Astrocyte (in vitro differentiated cells and primary cell): ENCODE data around the gene TSR3.

ENCODE experiments used
- EZH2 ChIP-seq: IDR thresholded peaks from 2 replicates; pipeline ENCODE4 v1.6.1; 2012; ENCODE audit warnings: mild to moderate bottlenecking, low read length, inconsistent platforms; ENCODE audit not compliant: insufficient read depth
- TF ChIP-seq, protein P1 (sequence below): IDR thresholded peaks from 2 replicates; pipeline ENCODE4 v1.5.1; 2011; ENCODE audit warnings: low read depth, mild to moderate bottlenecking, inconsistent platforms, low read length, moderate library complexity; ENCODE audit not compliant: insufficient read depth

DNA sequence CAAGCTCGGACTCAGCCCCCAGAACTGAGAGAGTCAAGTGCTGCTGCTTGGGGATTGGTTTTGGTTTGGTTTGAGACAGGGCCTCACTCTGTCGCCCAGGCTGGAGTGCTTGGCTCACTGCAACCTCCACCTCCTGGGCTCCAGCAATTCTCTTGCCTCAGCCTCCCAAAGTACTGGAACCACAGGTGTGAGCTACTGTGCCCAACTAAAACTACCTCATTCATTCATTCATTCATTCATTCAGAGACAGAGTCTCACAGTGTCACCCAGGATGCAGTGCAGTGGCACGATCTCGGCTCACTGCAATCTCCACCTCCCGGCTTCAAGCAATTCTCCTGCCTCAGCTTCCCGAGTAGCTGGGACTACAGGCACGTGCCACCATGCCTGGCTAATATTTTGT, 38.1 kb upstream of the TSR3 start:
- no peak for TF ChIP-seq EZH2
- TF ChIP-seq, protein P1, sequence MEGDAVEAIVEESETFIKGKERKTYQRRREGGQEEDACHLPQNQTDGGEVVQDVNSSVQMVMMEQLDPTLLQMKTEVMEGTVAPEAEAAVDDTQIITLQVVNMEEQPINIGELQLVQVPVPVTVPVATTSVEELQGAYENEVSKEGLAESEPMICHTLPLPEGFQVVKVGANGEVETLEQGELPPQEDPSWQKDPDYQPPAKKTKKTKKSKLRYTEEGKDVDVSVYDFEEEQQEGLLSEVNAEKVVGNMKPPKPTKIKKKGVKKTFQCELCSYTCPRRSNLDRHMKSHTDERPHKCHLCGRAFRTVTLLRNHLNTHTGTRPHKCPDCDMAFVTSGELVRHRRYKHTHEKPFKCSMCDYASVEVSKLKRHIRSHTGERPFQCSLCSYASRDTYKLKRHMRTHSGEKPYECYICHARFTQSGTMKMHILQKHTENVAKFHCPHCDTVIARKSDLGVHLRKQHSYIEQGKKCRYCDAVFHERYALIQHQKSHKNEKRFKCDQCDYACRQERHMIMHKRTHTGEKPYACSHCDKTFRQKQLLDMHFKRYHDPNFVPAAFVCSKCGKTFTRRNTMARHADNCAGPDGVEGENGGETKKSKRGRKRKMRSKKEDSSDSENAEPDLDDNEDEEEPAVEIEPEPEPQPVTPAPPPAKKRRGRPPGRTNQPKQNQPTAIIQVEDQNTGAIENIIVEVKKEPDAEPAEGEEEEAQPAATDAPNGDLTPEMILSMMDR, result no peak
